PC-9 (cell line): ENCODE results near the gene ARHGAP44.

ENCODE experiments used
- EZH2 ChIP-seq: fragments of 200-600 bp; sonication (generic); IDR thresholded peaks from 2 replicates; pipeline ENCODE4 v1.8.0; 2017; ENCODE audit warnings: antibody characterized with exemption, low read depth
- TF ChIP-seq, protein P1 (sequence below): fragments of 200-600 bp; sonication (generic); conservative IDR thresholded peaks from 2 replicates; pipeline ENCODE4 v1.6.1; 2017; ENCODE audit warnings: mixed run types, antibody characterized with exemption, mild to moderate bottlenecking, moderate library complexity

DNA sequence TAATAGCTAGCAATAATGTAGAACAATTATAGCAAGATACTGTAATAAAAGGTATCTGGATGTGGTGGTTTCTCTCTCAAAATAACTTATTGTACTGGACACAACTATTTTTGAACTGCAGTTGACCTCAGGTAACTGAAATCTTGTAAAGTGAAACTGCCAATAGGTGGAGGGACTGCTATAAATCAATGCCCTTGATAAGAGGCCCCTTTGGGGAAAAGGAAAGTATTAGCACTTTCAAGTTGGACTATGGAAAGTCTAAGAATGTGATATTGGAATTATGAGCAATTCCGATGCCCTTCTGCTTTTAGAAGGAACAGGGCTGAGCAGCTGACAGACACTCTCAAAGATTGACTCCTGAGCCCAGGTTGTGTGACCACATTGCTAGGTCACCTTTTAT lies 44.5 kb upstream of the ARHGAP44 start:
- TF ChIP-seq, protein P1, sequence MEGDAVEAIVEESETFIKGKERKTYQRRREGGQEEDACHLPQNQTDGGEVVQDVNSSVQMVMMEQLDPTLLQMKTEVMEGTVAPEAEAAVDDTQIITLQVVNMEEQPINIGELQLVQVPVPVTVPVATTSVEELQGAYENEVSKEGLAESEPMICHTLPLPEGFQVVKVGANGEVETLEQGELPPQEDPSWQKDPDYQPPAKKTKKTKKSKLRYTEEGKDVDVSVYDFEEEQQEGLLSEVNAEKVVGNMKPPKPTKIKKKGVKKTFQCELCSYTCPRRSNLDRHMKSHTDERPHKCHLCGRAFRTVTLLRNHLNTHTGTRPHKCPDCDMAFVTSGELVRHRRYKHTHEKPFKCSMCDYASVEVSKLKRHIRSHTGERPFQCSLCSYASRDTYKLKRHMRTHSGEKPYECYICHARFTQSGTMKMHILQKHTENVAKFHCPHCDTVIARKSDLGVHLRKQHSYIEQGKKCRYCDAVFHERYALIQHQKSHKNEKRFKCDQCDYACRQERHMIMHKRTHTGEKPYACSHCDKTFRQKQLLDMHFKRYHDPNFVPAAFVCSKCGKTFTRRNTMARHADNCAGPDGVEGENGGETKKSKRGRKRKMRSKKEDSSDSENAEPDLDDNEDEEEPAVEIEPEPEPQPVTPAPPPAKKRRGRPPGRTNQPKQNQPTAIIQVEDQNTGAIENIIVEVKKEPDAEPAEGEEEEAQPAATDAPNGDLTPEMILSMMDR = no peak
- no peak for TF ChIP-seq EZH2
